Adipose tissue (tissue), 3 donors: Measurements from ENCODE around the gene CASP3. TPM values are rescaled to one million over a fixed set of nuclear protein-coding genes. Genes with fewer than 3 reads are reported as not detected.
"Not testable (repeated sequence)": the region's sequence is repeated elsewhere in the genome, so short reads cannot be mapped to it uniquely, and the experiment has no call there.

Source experiments
- H3K27ac ChIP-seq: one replicate; pipeline ENCODE4 v1.5.1; 2013; ENCODE audit warnings: low read depth, low read length
- WGBS, 3 donors: extraction: QIAGEN DNeasy Blood & Tissue Kit; methylation state at CpG; one replicate each; pipeline ENCODE4 v1.1.7; 2013; 5-methylcytosine and 5-hydroxymethylcytosine counted together
- polyA plus RNA-seq, 3 donors: library from polyadenylated mRNA; stranded (reverse); fragments of 200-250 nt; gene quantifications; one replicate each; pipeline ENCODE4 v1.2.3, GENCODE V29; 2013
- donor health status: healthy with polysubstance abuse.
- donor health status: Bipolar disorder and iron deficiency.
- donor health status: healthy.

Gene CASP3
- polyA plus RNA-seq, 3 donors, result 6.8 to 22.9 (median 9.8) TPM

DNA sequence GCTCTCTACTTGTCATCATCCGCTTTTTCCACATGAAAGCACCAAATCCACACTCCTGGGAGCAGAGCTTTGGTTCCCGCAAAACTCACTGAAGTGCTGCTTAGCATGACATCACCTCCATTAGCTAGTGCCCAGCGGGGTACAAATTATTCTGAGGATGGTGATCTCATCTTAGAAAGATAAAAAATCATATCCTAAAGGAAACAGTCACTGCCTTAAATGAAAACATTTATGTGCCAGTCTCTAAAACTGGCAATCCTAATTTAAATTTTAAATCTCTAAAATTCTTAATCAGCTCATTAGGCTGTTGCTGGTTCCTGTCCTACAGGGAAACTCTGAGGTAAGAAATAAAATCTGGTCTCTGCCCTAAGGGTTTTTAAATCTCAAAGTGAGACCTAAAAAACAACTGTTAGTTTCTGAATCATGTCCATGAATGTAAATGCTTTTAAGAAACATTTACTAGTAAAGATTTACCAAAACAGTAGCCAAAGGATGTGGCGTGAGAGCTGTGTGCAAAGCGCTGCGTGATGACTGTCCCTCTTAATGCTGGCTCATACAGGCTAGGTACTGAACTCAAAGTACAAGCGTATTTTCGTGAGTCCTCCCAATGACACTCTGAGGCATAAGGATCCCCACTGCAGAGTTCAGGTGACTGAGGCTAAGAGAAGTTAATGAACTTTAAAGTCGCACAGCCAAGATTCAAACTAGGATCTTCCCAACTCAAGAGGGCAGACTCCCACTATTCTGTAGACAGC, 4.5 kb downstream of the CASP3 start:
- 83 to 94% (median 92%) methylated on average over 8 to 9 of the region's 9 CpGs for WGBS, 3 donors
- no peak overlapping the region for H3K27ac ChIP-seq

DNA sequence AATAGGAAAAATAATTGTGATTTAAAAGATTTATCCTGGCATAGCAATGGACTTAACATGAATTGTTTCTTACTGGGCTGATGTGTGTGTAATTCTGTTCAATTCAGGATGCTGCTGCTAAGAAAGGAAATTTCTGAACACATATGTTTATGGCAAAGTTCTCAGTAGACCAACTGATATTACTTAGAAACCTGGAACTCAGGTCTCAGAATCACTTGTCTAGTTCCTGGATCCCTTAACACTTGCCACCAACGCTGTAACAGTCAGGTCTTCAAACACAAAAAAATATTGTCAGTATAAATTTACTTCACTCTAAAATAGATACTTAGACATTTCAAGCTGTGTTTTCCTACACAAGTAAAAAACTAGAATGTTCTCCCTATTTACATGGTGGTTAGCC, 5.5 kb downstream of the CASP3 start:
- H3K27ac ChIP-seq, result no peak overlapping the region
- WGBS, 3 donors, result 74 to 93% (median 81%) methylated on average over 1 of the region's 1 CpG

DNA sequence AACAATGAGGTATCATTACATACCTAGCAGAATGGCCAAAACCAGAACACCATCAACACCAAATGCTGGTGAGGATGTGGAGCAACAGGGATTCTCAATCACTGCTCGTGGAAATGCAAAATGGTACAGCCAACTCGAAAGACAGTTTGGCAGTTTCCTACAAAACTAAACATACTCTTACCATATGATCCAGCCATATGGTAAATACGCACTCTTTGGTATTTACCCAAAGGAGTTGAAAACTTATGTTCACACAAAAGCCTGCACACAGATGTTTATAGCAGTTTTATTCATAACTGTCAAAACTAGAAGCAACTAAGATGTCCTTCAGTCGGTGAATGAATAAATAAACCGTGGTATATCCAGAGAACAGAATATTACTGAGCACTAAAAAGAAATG, 7.8 kb downstream of the CASP3 start:
- WGBS, 3 donors, result 93 to 98% (median 97%) methylated on average over 5 of the region's 5 CpGs
- no peak overlapping the region for H3K27ac ChIP-seq

DNA sequence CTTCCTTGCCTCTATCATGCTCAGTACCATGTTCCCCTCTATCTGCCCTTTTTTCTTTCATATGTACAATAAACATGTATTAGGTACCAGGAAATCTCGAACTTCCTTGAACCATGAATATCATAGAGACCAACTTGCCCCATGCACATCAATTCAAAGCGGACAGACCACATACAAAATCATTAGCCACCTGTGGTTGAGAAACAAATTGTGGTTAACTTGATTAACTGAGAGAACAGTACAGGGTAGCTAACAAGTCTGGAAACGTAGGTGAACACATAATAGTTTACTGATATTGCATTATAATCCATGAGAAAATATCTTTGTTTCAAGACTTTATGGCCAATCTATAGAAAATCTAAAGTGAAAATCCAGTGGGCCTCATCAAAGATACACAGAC, 8.2 kb downstream of the CASP3 start:
- no peak overlapping the region for H3K27ac ChIP-seq
- WGBS, 3 donors, result 69 to 88% (median 81%) methylated on average over 3 of the region's 3 CpGs

DNA sequence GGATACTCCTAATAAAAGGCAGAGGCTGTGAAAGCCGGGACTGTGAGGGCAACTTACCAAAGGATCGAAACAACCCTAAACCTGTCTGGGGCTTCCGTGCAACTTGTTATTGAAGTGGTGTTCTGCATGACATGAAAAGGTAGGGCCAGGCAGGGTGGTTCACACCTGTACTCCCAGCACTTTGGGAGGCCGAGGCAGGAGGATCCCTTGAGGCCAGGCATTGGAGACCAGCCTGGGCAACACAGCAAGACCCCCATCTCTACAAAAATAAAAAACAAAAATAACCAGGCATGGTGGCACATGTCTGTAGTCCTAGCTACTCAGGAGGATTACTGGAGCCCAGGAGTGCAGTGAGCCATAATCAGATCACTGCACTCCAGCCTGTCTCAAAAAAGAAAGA, 12.3 kb downstream of the CASP3 start:
- 74 to 97% (median 82%) methylated on average over 4 of the region's 4 CpGs for whole genome bisulfite sequencing, 3 donors
- H3K27ac ChIP-seq, result no peak overlapping the region

DNA sequence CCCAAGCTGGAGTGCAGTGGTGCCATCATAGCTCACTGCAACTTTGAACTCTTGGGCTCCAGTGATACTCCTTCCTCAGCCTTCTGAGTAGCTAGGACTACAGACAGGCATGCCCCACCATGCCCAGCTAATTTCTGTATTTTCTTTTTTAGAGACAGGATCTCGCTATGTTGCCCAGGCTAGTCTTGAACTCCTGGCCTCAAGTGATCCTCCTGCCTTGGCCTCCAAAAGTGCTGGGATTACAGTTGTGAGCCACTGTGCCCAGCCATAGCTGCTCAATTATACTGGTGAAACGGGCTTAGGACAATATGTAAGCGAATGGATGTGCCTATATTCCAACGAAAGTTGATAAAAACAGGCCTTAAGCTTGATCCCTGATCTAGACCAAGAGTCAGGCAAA, 13.1 kb downstream of the CASP3 start:
- no peak overlapping the region for H3K27ac ChIP-seq
- WGBS, 3 donors, result 93 to 97% (median 96%) methylated on average over 4 of the region's 4 CpGs

DNA sequence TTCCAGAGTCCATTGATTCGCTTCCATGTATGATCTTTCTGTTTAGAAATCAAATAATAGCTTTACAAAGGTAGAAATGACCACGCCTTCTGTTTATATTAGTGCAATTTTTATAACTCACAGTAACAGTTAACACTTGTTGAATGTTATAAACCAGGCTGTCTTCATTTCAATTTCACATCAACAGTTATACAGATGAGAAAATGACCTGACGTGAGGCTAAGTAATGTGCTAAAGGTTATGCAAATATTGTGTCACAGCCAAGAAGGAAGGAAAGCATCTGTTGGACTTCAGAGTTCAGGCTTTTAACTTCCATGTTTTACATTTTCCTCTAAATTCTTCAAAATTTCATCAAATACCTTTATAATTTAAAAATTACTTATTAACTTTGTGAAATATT, 13.9 kb downstream of the CASP3 start:
- no peak overlapping the region for H3K27ac ChIP-seq
- 56 to 79% (median 60%) methylated on average over 3 of the region's 3 CpGs for WGBS, 3 donors

DNA sequence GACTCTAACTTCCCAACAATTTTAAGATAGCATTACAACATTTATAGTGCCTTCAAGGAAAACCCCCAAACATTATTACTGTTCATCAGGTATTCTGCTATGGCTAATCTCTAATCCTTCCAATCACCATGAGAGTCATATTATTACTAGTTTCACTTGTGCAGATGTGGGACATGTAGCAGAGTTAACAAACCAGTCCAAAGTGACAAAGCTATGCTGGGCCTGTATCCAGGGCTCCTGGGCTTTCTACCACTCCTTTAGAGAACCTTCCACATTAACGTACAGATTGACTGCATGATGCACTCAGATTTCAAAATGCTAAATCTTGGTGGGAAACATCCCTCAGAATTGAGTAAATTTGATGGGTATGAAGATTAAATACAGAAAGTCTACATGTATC, 16.4 kb downstream of the CASP3 start:
- no peak overlapping the region for H3K27ac ChIP-seq
- 86 to 91% (median 88%) methylated on average over 1 of the region's 1 CpG for WGBS, 3 donors

DNA sequence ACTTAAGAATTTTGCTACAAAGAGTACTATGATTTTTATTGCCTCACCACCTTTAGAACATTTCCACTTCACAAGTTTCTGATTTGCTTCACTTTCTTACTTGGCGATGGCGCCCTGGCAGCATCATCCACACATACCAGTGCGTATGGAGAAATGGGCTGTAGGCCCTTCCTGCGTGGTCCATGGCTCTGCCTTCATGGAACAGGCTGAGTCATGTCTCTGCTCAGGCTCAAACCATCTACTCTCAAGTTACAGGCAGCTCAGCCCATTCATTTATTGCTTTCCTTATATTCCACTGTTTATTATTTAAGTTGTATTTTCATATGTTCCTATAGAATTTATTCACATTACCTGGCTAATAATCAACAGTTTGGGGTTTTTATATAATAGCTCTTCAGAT, 21.1 kb downstream of the CASP3 start:
- no peak overlapping the region for H3K27ac ChIP-seq
- 97 to 99% (median 98%) methylated on average over 4 of the region's 4 CpGs for WGBS, 3 donors

DNA sequence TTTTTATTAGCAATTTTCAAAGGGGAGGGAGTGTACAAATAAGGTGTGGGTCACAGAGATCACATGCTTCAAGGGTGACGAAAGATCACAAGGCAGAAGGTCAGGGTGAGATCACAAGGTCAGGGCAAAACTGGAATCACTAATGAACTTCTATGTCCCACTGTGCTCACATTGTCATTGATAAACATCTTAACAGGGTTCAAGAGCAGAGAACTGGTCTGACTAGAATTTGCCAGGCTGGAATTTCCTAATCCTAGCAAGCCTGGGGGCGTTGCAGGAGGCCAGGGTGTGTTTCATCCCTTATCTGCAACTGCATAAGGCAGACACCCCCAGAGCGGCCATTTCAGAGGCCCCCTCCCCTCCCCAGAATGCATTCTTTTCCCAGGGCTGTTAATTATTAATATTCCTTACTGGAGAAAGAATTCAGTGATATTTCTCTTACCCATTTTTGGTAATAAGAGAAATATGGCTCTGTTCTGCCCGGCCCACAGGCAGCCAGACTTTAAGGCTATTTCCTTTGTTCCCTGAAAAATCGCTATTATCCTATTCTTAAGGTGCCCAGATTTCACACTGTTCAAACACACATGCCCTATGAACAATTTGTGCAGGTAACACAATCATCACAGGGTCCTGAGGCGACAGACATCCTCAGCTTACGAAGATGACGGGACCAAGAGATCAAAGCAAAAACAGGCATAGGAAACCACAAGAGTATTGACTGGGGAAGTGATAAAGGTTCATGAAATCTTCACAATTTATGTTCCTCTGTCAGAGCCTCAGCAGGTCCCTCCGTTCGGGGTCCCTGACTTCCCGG, 23.3 kb downstream of the CASP3 start:
- not testable (repeated sequence) for H3K27ac ChIP-seq
- 77 to 87% (median 86%) methylated on average over 11 of the region's 11 CpGs for WGBS, 3 donors

DNA sequence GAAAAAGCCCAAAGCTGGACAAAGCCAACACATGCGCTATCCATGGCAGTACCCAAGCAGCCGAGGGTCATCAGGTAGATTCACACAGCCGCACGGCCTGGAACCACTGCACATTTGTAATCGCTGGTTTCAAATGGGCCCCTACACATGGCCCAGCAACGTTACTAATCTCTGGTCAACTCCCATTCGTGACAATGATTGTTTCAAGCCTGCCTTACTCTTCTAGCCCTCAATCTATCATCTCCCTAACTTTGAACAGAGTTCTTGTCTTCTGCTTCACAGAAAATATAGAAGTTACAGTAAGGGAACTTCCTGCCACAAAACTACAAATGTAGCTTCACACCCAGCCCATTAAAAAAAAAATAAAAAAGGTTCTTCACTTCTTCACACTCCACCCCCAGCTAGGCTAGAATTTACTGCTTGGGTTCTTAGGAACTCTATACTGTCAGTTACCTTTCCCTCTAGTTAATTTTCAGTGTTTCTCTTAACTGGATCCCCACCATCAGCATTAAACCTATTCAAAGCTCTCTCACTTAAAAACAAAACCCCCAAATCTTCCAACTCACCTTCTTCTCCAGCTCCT, 24.2 kb downstream of the CASP3 start:
- H3K27ac ChIP-seq, result no peak overlapping the region
- WGBS, 3 donors, result 90 to 93% (median 92%) methylated on average over 7 of the region's 7 CpGs

DNA sequence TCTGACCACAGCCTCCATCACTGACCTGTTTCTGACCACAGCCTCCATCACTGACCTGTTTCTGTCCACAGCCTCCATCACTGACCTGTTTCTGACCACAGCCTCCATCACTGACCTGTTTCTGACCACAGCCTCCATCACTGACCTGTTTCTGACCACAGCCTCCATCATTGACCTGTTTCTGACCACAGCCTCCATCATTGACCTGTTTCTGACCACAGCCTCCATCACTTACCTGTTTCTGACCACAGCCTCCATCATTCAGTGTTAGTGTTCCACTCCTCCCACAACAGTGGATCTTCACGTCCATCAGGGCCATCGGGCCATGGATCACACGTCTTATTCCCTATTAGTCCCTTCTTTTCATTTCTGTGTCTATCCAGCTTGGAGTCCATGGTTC, 24.7 kb downstream of the CASP3 start:
- not testable (repeated sequence) for H3K27ac ChIP-seq
- WGBS, 3 donors, result 97 to 99% (median 98%) methylated on average over 3 of the region's 3 CpGs

DNA sequence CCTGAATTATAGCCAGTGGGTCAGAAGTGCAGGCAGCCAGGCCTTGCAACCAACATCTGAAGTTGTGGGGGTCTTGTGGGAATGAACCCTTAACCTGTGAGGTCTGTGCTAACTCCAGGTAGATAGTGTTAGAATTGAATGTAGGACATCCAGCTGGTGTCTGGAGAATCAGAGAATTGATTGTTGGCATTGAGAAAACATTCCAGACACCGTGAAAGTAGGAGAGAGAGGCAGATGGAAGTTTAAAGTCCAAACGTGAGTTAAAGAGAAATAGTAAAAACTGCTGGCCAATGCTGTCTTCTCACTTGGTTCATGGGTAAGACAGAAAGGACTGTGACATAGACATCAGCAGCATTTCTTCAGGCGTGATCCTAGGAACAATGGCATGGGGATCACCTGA, 27.7 kb downstream of the CASP3 start:
- 69 to 85% (median 82%) methylated on average over 3 of the region's 3 CpGs for WGBS, 3 donors
- H3K27ac ChIP-seq, result no peak overlapping the region

DNA sequence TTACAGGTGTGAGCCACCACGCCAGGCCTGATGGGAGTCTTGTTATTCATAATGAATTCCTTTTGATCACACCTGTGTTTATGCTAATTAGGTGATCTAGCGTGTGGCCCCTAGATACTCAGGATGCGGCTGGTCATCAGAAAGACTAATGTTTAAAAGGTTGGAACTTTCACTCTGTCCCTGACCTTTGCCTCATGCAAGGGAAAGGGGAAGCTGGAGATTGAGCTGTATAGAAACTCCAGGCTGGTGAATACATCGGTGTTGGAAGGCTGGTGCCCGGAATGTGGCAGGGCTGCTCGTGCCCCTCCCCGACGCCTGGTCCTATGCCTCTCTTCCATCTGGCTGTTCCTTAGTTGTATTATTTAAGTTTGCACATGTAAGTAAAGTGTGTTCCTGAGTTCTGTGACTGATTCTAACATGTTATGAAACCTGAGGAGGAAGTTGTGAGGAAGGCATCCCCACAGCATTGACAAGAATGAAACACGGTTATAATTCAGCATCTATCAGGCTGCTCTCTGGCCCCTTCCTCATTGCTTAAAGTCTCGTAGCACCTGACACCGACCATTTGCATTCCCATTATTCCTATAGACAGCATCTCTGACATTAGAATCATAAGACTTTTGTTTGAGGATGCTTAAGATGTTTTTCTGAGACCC, 28.9 kb downstream of the CASP3 start:
- WGBS, 3 donors, result 77 to 93% (median 83%) methylated on average over 11 of the region's 11 CpGs
- no peak overlapping the region for H3K27ac ChIP-seq

DNA sequence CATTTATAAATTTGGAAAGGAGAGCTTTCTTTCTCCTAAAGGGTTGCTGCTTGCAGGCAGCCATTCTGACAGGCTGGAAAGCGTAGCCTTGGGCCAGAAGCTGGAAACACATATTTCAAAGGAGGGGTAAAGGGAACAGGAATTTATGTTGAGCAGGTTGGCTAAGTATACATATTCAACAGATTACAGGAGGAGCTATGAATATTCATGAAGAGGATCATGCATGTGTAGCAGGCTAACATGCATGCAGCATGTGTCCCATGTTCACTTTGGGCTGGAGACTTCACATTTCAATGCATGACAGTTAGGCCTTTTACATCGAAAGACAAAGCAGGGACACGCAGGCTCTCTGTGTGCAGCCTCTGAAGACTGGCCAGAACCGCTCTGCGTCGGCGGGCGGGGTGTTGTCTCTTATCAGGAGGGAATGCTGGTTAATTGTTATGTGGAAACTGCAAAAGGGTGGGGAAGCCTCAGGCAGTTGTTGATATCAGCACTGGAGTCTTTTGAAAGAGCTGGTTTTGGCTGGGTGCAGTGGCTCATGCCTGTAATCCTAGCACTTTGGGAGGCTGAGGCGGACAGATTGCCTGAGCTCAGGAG, 31.5 kb downstream of the CASP3 start:
- no peak overlapping the region for H3K27ac ChIP-seq
- 68 to 80% (median 73%) methylated on average over 9 of the region's 9 CpGs for WGBS, 3 donors

DNA sequence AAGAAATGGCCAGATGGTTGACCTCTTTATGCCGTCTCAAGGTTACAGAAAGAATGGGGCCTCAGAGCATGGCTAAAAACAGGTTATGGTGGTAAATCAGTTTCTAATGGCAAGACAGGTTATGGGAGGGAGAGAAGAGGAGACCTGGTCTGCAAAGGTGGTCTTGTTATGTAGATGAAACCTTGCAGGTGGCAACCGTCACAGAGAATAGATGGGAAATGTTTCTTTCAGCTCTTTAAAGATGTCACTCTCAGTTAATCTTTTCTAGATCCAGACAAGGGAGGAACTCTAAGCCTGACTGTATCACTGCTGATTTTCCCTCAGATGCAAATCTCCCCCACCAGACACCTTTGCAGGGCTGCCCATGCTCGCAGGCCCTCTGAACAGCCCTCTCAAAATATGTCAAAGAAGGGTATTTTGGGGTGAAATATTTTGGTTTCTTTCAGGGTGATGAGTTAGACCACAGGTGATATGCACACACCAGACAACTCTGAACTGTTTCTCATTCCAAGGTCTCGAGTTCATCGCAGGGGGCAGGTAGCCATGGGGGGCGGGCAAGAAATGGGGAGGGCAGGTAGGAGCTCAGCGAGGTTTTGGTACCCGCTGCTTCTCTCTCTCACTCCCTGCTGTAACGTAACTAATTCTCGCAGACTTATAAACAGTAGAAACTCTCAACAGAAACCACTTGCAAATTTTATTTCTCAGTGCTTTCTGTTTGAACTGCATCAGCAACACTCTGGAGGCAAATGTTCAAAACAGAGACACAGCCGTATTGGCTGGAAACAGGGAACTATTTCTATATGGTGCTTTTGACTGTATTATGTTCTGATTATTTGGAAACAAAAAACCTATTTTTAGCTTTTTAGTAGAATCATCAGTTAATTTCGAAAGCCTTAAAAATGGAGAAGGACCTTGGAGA, 32.4 kb downstream of the CASP3 start:
- 77 to 83% (median 79%) methylated on average over 12 of the region's 12 CpGs for WGBS, 3 donors
- H3K27ac ChIP-seq, result no peak overlapping the region

DNA sequence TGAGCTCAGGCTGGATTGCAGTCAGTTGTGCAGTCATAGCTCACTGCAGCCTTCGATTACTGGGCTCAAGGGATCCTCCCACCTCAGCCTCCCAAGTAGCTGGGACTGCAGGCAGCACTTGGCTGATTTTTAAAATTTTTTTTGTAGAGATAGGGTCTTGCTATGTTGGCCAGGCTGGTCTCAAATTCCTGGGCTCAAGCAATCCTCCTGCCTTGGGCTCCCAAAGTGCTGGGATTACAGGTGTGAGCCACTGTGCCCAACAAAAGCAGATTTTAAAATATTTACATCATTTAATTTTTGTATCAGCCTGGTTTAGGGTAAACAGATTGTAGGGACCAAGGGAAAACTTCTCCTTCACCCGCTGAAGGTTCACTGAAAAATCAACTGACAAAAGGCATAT, 33.1 kb downstream of the CASP3 start:
- 75 to 88% (median 82%) methylated on average over 2 of the region's 2 CpGs for WGBS, 3 donors

DNA sequence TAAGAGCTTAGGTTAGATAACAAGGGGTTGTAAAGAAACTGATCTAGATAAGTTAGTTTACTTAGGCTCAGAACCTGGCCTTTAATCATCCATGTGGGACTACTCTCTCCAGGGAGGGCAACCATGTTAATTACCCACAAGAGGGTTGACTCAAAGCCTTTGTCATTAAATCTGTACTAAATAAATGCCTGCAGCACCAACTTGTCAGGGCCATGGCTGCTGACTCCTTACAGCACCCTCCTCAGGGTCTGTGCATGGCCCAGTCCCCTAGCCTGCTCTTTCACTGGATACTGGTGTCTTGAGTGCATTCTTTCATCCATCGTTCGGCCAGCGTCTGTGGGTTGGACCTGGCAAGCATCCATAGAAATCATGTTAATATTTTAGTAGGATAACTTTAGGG, 34.7 kb downstream of the CASP3 start:
- WGBS, 3 donors, result 92 to 96% (median 95%) methylated on average over 3 of the region's 3 CpGs

More for the DNA sequence above, 33.1 kb downstream of the CASP3 start:
- H3K27ac ChIP-seq, result not testable (repeated sequence)

More for the DNA sequence above, 34.7 kb downstream of the CASP3 start:
- no peak overlapping the region for H3K27ac ChIP-seq
